Activated CD8-positive, alpha-beta memory T cell treated with anti-CD3 and anti-CD28 coated beads for 1 hour (primary cell): ENCODE measurements around the gene ATG7.

Experiments
- DNase-seq, 2 donors: peaks; one replicate each; pipeline ENCODE4 v3.0.0-alpha.2; 2020; ENCODE audit warnings: low read depth in 1 of 2; ENCODE audit errors: extremely low read depth in 1 of 2

ATG7 gene

DNA sequence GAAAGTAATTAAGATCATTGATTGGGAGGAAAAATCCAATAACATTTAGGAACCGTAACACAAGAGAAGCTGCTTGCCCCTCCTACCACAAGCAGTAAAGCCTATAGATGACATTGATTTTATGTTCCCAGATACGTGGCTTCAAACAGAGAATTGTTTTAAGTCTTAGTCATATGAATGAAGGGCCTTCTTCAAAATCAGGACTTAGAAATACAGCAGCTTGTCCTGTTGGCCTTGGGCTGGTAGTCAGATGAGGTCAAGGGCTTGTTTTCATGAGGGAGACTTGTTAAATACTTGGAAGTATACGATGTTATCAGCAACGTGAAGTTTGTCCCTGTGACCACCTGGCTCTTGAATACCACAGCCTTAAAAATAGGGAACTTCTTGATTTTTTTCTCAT lies 257.1 kb downstream of the ATG7 start:
- no peak for DNase-seq

DNA sequence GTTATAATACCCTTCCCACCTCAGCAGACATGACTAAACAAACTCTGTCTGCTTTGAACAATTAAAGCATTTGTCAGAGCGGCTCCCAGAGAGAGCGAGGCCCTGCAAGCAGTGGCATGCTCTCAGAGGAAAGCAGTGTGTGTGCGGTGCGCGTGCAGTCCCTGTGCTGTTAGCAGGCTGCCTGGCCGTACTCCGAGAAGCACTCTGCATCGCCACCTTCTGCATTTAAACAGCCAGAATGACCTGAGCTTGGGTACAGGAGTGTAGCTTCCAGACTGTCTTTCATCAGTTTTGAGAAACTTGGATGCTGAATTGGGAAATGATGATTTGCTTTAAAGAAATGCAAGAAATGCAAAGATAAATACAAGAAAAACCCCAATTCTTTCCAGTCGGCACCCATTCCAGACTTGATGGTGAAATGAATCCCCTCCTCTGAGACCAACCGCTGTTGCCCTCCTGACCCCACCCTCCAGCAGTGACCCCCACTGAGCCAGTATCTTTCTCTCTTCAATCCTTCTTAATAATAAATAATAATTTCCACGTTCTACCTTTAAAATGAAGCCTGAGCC lies 258.0 kb downstream of the ATG7 start:
- no peak for DNase-seq

GRCh38 chr3:11532931-11533391 lies 260.8 kb downstream of the ATG7 start:
- DNase-seq, result no peak

- DNase-seq, result no peak
Observed at GRCh38 chr3:11534011-11534792, 262.0 kb downstream of the ATG7 start.

DNA sequence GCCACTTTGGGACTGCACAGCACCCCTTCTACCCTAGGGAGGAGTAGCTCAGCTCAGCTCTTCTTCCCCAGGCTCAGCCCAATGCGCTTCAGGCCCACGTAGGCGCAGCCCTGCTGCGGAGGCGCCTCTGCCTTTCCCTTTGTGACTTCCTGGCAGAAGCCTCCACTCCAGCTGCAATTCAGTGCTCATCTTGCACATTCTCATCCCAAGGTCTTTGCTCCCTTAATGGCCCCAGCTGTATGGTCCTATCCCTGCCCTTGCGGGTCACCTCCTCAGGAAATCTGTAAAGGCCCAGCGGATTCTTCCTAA lies 262.6 kb downstream of the ATG7 start:
- no peak for DNase-seq

- DNase-seq, result no peak
Observed at GRCh38 chr3:11535243-11535960, 263.2 kb downstream of the ATG7 start.

GRCh38 chr3:11536132-11536935 lies 264.1 kb downstream of the ATG7 start:
- no peak for DNase-seq

GRCh38 chr3:11536936-11537612 lies 264.9 kb downstream of the ATG7 start:
- no peak for DNase-seq

DNA sequence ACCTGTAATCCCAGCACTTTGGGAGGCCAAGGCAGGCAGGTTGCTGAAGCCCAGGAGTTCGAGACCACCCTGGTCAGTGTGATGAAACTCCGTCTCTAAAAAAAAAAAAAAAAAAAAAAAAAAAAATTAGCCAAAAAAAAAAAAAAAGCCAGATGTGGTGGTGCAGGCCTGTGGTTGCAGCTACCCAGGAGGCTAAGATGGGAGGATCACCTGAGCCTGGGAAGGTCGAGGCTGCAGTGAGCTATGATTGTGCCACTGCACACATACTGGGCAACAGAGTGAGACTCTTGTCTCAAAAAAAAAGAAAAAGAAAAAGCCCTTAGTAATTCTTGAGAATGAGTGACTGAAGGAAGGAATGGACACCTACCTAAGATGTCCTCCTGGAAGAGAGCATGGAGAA lies 266.4 kb downstream of the ATG7 start:
- DNase-seq, result no peak

DNA sequence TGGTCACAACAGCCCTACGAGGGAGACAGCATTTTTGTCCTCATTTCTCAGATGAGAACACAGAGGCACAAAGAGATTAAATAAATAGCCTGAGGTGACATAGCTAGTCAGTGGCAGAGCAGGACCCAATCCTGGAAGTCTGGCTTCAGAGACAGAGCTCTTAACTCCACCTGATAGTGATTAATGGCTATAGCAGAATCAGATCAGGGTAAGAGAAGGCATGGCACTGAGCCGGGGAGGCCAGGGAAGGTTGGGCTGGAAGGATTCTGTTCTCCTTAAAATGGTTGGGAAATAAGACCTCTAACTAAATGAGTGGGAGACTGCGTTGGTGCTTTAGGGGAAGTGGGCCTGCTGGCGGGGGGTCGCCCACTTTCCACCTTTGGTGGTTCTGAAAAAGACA lies 267.0 kb downstream of the ATG7 start:
- DNase-seq, result no peak

GRCh38 chr3:11539677-11540076 lies 267.5 kb downstream of the ATG7 start:
- DNase-seq, result no peak

GRCh38 chr3:11541321-11542303 lies 269.4 kb downstream of the ATG7 start:
- DNase-seq, result no peak

- DNase-seq, result no peak
Observed at GRCh38 chr3:11542551-11542950, 270.4 kb downstream of the ATG7 start.

DNA sequence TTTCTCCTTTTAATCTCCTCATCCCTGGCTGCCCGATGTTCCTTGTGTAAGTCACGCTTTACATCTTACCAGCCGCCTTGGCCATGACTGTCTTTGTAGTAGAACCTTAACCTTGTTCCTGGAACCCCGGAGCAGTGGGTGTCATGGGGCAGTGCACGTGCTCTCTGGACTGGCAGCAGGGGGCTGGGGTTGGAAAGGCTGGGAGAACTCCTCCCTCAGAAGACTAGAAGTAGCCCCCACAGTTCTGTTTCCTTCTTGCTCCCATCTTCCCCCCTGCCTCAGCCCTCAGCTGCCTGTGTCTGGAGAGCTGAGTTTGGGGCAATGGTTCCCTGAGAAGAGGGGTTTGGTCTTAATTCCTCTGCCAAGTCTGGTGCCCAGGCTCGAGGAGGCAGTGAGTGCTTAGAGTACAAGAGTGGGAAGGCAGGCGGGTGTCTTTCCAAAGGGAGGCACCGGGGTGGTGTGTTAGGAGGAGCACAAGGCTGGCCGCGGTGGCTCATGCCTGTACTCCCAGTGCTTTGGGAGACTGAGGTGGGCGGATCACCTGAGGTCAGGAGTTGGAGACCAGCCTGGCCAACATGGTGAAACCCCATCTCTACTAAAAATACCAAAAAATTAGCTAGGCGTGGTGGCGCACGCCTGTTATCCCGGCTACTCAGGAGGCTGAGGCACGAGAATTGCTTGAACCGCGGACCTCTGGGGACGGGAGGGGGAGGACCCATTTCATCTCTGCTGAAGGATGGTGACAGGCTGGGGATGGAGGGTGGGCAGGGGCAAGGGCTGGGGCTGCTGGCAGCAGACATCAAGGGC lies 271.1 kb downstream of the ATG7 start:
- no peak for DNase-seq

DNA sequence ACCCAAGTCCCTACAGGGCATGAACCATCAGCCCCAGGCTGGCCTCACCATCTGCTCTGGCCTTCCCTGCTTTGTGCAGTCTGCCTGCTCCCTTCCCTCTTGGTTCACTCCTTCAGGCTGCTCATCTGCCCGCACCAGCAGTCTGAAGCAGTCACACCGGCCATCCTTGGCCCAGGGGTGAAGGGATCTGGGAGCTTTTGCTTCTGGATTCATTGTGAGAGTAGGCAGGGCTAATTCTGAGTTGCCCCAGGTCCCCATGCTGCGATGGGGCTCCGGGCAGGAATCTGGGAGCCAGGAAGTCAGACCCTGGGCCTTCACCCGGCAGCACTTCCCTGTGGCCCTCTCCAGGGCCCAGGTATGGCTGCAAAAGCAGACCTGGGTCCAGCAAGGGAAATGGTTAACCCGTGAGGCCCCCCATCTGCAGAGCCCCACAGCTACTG lies 271.8 kb downstream of the ATG7 start:
- DNase-seq, result no peak

GRCh38 chr3:11544412-11545181 lies 272.4 kb downstream of the ATG7 start:
- no peak for DNase-seq

- no peak for DNase-seq
Observed at GRCh38 chr3:11545186-11545851, 273.1 kb downstream of the ATG7 start.
